HEK293 (cell line): Measurements from ENCODE around the gene CACNA1C.
A peak's percentile ranks its signal among the peaks of the same experiment; 100 is the strongest.

Source experiments
- CTCF ChIA-PET: fragments of 350-600 bp; formaldehyde crosslinking; extraction: SDS; loops from one replicate; lab custom pipeline; 2021; ENCODE audit warnings: antibody characterized with exemption; lab: Yijun Ruan, JAX
- POLR2A ChIA-PET: fragments of 300-600 bp; formaldehyde crosslinking; extraction: SDS; loops from one replicate; lab custom pipeline; 2020; ENCODE audit warnings: antibody characterized with exemption, inconsistent platforms; lab: Yijun Ruan, JAX
- H3K27ac ChIP-seq: fragments of 200-500 bp; sonication (Bioruptor generic); 2 replicates; pipeline ENCODE4 v1.5.1; 2014; ENCODE audit warnings: low read depth, low read length, control low read depth, inconsistent platforms; ENCODE audit errors: extremely low read depth
- H3K36me3 ChIP-seq, 2 experiments: fragments of 200-500 bp in 1 of 2; sonication (Bioruptor generic) in 1 of 2; 1 replicate in 1 of 2; 2 replicates in 1 of 2; pipeline ENCODE4 v1.5.1; 2014 to 2017; ENCODE audit warnings: inconsistent platforms in 2 of 2, low read length in 2 of 2; ENCODE audit not compliant: control insufficient read depth in 2 of 2, insufficient read depth in 1 of 2
- H3K4me1 ChIP-seq: fragments of 200-500 bp; sonication (Bioruptor generic); 2 replicates; pipeline ENCODE4 v1.5.1; 2014; ENCODE audit warnings: mild to moderate bottlenecking, low read length, inconsistent platforms; ENCODE audit not compliant: control insufficient read depth, insufficient read depth
- H3K4me3 ChIP-seq: 2 replicates; pipeline ENCODE4 v1.5.1; 2011; ENCODE audit warnings: low read depth, mild to moderate bottlenecking, control low read depth, low read length, moderate library complexity
- H3K9me3 ChIP-seq: fragments of 200-500 bp; sonication (Bioruptor generic); 2 replicates; pipeline ENCODE4 v1.5.1; 2014; ENCODE audit warnings: low read depth, low read length, inconsistent platforms; ENCODE audit not compliant: control insufficient read depth, insufficient read depth
- GFI1B ChIP-seq: fragments of 450-650 bp; formaldehyde crosslinking; IDR thresholded peaks from 2 replicates; pipeline ENCODE4 v1.5.1; 2016; ENCODE audit warnings: missing biosample characterization, missing genetic modification characterization
- GLIS2 ChIP-seq: fragments of 450-650 bp; formaldehyde crosslinking; IDR thresholded peaks from 2 replicates; pipeline ENCODE4 v1.5.1; 2016; ENCODE audit warnings: missing biosample characterization, missing genetic modification characterization
- OSR2 ChIP-seq: fragments of 450-650 bp; formaldehyde crosslinking; IDR thresholded peaks from 2 replicates; pipeline ENCODE4 v1.5.1; 2016; ENCODE audit warnings: missing biosample characterization, missing genetic modification characterization
- PRDM10 ChIP-seq: fragments of 450-650 bp; formaldehyde crosslinking; IDR thresholded peaks from 2 replicates; pipeline ENCODE4 v1.5.1; 2016; ENCODE audit warnings: missing biosample characterization, missing genetic modification characterization
- SP2 ChIP-seq: fragments of 450-650 bp; formaldehyde crosslinking; IDR thresholded peaks from 2 replicates; pipeline ENCODE4 v1.5.1; 2016; ENCODE audit warnings: missing biosample characterization, missing genetic modification characterization
- ZBTB20 ChIP-seq: fragments of 450-650 bp; formaldehyde crosslinking; IDR thresholded peaks from 2 replicates; pipeline ENCODE4 v1.5.1; 2016; ENCODE audit warnings: missing biosample characterization, missing genetic modification characterization
- ZBTB48 ChIP-seq: fragments of 450-650 bp; formaldehyde crosslinking; IDR thresholded peaks from 2 replicates; pipeline ENCODE4 v1.5.1; 2016; ENCODE audit warnings: missing biosample characterization, missing genetic modification characterization
- ZBTB7A ChIP-seq: fragments of 450-650 bp; formaldehyde crosslinking; IDR thresholded peaks from 2 replicates; pipeline ENCODE4 v1.5.1; 2016; ENCODE audit warnings: low read depth, missing biosample characterization, missing genetic modification characterization
- ZEB2 ChIP-seq: fragments of 450-650 bp; formaldehyde crosslinking; IDR thresholded peaks from 2 replicates; pipeline ENCODE4 v1.5.1; 2016; ENCODE audit warnings: missing biosample characterization, missing genetic modification characterization
- ZNF10 ChIP-seq: fragments of 450-650 bp; formaldehyde crosslinking; IDR thresholded peaks from 2 replicates; pipeline ENCODE4 v1.5.1; 2017; ENCODE audit warnings: missing biosample characterization, missing genetic modification characterization
- ZNF121 ChIP-seq: fragments of 450-650 bp; formaldehyde crosslinking; IDR thresholded peaks from 2 replicates; pipeline ENCODE4 v1.5.1; 2016; ENCODE audit warnings: missing biosample characterization, missing genetic modification characterization
- ZNF155 ChIP-seq: fragments of 450-650 bp; formaldehyde crosslinking; IDR thresholded peaks from 2 replicates; pipeline ENCODE4 v1.5.1; 2016; ENCODE audit warnings: missing biosample characterization, missing genetic modification characterization
- ZNF157 ChIP-seq: fragments of 450-650 bp; formaldehyde crosslinking; IDR thresholded peaks from 2 replicates; pipeline ENCODE4 v1.5.1; 2016; ENCODE audit warnings: missing biosample characterization, missing genetic modification characterization
- ZNF169 ChIP-seq: fragments of 450-650 bp; formaldehyde crosslinking; IDR thresholded peaks from 2 replicates; pipeline ENCODE4 v1.5.1; 2016; ENCODE audit warnings: missing biosample characterization, missing genetic modification characterization
- ZNF239 ChIP-seq: fragments of 450-650 bp; formaldehyde crosslinking; IDR thresholded peaks from 2 replicates; pipeline ENCODE4 v1.5.1; 2016; ENCODE audit warnings: missing biosample characterization, missing genetic modification characterization
- ZNF324 ChIP-seq: fragments of 450-650 bp; formaldehyde crosslinking; IDR thresholded peaks from 2 replicates; pipeline ENCODE4 v1.5.1; 2016; ENCODE audit warnings: missing biosample characterization, missing genetic modification characterization
- ZNF398 ChIP-seq: fragments of 450-650 bp; formaldehyde crosslinking; IDR thresholded peaks from 2 replicates; pipeline ENCODE4 v1.5.1; 2017; ENCODE audit warnings: missing biosample characterization, missing genetic modification characterization
- ZNF423 ChIP-seq: fragments of 450-650 bp; formaldehyde crosslinking; IDR thresholded peaks from 2 replicates; pipeline ENCODE4 v1.5.1; 2016; ENCODE audit warnings: missing biosample characterization, missing genetic modification characterization
- ZNF549 ChIP-seq: fragments of 450-650 bp; IDR thresholded peaks from 2 replicates; pipeline ENCODE4 v1.5.1; 2018; ENCODE audit warnings: missing biosample characterization, missing genetic modification characterization, mild to moderate bottlenecking, inconsistent platforms, moderate library complexity
- ZNF558 ChIP-seq: fragments of 450-650 bp; formaldehyde crosslinking; IDR thresholded peaks from 2 replicates; pipeline ENCODE4 v1.5.1; 2016; ENCODE audit warnings: missing biosample characterization, missing genetic modification characterization
- ZNF707 ChIP-seq: fragments of 450-650 bp; formaldehyde crosslinking; IDR thresholded peaks from 2 replicates; pipeline ENCODE4 v1.5.1; 2016; ENCODE audit warnings: missing biosample characterization, missing genetic modification characterization
- ZNF792 ChIP-seq: fragments of 450-650 bp; formaldehyde crosslinking; IDR thresholded peaks from 2 replicates; pipeline ENCODE4 v1.5.1; 2016; ENCODE audit warnings: missing biosample characterization, missing genetic modification characterization
- TF ChIP-seq, protein P1 (sequence below): fragments of 450-650 bp; formaldehyde crosslinking; IDR thresholded peaks from 2 replicates; pipeline ENCODE4 v1.5.1; 2017; ENCODE audit warnings: missing biosample characterization, mild to moderate bottlenecking, missing genetic modification characterization, moderate library complexity
- TF ChIP-seq, protein P2 (sequence below): fragments of 450-650 bp; formaldehyde crosslinking; IDR thresholded peaks from 2 replicates; pipeline ENCODE4 v1.5.1; 2017; ENCODE audit warnings: missing biosample characterization, missing genetic modification characterization

The CACNA1C gene

GRCh38 chr12:2413999-2414792 lies 361.4 kb downstream of the CACNA1C start:
- POLR2A ChIA-PET: no interaction called here
- H3K4me3 ChIP-seq: no peak overlapping the region
- CTCF ChIA-PET: interaction anchor here (0.5 to 1.7 kb wide), 3 partner anchors 18 to 46 kb away, joined by 3 to 5 read pairs (median 4); no protein-coding TSS in a partner anchor
- no peaks in the 10 kb centered on the region for H3K9me3 ChIP-seq
- no peaks in the 10 kb centered on the region for H3K4me1 ChIP-seq
- no peaks in the 10 kb centered on the region for H3K36me3 ChIP-seq
- no peak for TF ChIP-seq ZEB2 (tag by site-specific recombination)
- no peak for TF ChIP-seq ZNF707 (tag by site-specific recombination)
- TF ChIP-seq, protein P1, sequence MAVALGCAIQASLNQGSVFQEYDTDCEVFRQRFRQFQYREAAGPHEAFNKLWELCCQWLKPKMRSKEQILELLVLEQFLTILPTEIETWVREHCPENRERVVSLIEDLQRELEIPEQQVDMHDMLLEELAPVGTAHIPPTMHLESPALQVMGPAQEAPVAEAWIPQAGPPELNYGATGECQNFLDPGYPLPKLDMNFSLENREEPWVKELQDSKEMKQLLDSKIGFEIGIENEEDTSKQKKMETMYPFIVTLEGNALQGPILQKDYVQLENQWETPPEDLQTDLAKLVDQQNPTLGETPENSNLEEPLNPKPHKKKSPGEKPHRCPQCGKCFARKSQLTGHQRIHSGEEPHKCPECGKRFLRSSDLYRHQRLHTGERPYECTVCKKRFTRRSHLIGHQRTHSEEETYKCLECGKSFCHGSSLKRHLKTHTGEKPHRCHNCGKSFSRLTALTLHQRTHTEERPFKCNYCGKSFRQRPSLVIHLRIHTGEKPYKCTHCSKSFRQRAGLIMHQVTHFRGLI (tag by site-specific recombination): no peak
- TF ChIP-seq ZNF423: no peak
- TF ChIP-seq ZNF792: no peak
- TF ChIP-seq ZNF549 (tag by site-specific recombination): no peak
- TF ChIP-seq ZNF10 (tag by site-specific recombination): no peak
- 0 out of 2 replicates have a peak, but pooled peaks have one; percentile 39 for TF ChIP-seq ZNF239
- H3K27ac ChIP-seq: no peak overlapping the region

DNA sequence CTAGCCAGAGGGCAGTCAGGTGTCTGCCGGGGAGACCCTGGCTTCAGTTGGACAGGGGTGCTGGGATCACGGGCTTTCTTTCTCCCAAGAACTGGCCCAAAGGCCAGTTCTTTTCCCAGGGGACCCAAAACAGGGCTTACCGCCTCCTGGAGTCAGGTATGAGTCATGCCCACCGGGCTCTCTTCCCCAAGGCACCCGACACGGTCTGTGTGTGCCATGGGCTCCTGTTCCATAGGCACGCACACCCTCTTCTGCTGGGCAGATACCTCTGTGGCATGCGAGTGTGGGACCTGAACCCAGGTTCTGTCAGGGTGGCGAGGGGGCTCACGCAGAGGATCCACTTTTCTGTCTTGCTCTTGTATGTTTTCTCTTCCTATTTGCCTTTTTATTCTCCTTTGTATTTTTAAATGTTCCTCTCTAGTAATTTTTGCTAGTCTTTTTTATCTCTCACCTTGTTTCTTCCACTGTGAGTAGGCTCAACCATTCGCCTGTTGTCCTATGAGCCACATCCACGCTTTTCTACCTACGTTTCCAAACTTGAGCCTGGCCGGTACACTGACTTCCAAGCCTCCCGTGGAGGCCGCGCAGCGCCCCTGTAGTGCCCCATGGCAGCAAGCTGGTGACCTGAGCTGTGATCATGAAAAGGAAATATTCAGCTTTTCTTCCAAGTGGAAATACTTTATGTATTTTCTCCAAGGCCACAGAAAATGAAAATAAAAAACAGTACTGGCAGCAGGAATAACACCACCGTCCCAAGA lies 362.2 kb downstream of the CACNA1C start:
- Histone ChIP-seq H3K27ac (no peak overlapping the region), H3K4me1 (no peaks in the 10 kb centered on the region), H3K9me3 (no peaks in the 10 kb centered on the region), H3K36me3 (no peaks in the 10 kb centered on the region), H3K4me3 (no peak overlapping the region)
- no peak for TF ChIP-seq ZNF169 (tag by site-specific recombination)
- no peak for TF ChIP-seq ZBTB7A
- TF ChIP-seq GFI1B (tag by site-specific recombination): no peak
- no peak for TF ChIP-seq ZNF121 (tag by site-specific recombination)
- TF ChIP-seq ZBTB48 (tag by site-specific recombination): no peak
- no peak for TF ChIP-seq ZNF324 (tag by site-specific recombination)
- no peak for TF ChIP-seq ZNF398 (tag by site-specific recombination)
- POLR2A ChIA-PET: no interaction called here
- CTCF ChIA-PET: interaction anchor here (0.7 to 1.7 kb wide), 2 partner anchors 19 to 23 kb away, joined by 3 to 5 read pairs; no protein-coding TSS in a partner anchor

- Histone ChIP-seq H3K4me3 (no peak overlapping the region), H3K4me1 (no peaks in the 10 kb centered on the region), H3K36me3 (no peaks in the 10 kb centered on the region), H3K9me3 (no peaks in the 10 kb centered on the region), H3K27ac (no peak overlapping the region)
- ChIA-PET CTCF (interaction anchor here (0.7 to 1.7 kb wide), 3 partner anchors 20 to 41 kb away, joined by 3 to 5 read pairs (median 4); no protein-coding TSS in a partner anchor), POLR2A (no interaction called here)
- TF ChIP-seq ZNF157 (tag by site-specific recombination) (no peak), ZNF558 (no peak), OSR2 (tag by site-specific recombination) (no peak), ZBTB20 (tag by site-specific recombination) (no peak), GLIS2 (tag by site-specific recombination) (no peak), ZNF155 (tag by site-specific recombination) (no peak), SP2 (tag by site-specific recombination) (no peak), PRDM10 (tag by site-specific recombination) (no peak)
- TF ChIP-seq, protein P2, sequence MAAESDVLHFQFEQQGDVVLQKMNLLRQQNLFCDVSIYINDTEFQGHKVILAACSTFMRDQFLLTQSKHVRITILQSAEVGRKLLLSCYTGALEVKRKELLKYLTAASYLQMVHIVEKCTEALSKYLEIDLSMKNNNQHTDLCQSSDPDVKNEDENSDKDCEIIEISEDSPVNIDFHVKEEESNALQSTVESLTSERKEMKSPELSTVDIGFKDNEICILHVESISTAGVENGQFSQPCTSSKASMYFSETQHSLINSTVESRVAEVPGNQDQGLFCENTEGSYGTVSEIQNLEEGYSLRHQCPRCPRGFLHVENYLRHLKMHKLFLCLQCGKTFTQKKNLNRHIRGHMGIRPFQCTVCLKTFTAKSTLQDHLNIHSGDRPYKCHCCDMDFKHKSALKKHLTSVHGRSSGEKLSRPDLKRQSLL (tag by site-specific recombination): no peak
Observed at GRCh38 chr12:2415568-2415944, 362.8 kb downstream of the CACNA1C start.
